Astrocyte (in vitro differentiated cells and primary cell): ENCODE data around the gene GCHFR. TPM values are rescaled to one million over a fixed set of nuclear protein-coding genes. Genes with fewer than 3 reads are reported as not detected.
A peak's percentile ranks its signal among the peaks of the same experiment; 100 is the strongest.

Experiments
- DNase-seq: peaks from one replicate; pipeline ENCODE4 v3.0.0-alpha.2; 2010; ENCODE audit warnings: low read depth
- FAIRE-seq: peaks from 2 replicates; lab custom pipeline; 2011; peaks lifted over from hg19 to GRCh38; lab: Jason Lieb, UNC
- H2AFZ ChIP-seq: 2 replicates; pipeline ENCODE4 v1.6.0; 2012; ENCODE audit warnings: low read depth, low read length, inconsistent platforms
- H3K27ac ChIP-seq: 2 replicates; pipeline ENCODE4 v1.5.1; 2011; ENCODE audit warnings: low read depth, low read length, inconsistent platforms
- H3K27me3 ChIP-seq: 2 replicates; pipeline ENCODE4 v1.6.0; 2011; ENCODE audit warnings: low read length, inconsistent platforms; ENCODE audit not compliant: insufficient read depth
- H3K36me3 ChIP-seq: 2 replicates; pipeline ENCODE4 v1.5.1; 2011; ENCODE audit warnings: low read length, inconsistent platforms; ENCODE audit not compliant: insufficient read depth
- H3K4me1 ChIP-seq: 2 replicates; pipeline ENCODE4 v1.5.1; 2011; ENCODE audit warnings: low read length, inconsistent platforms; ENCODE audit not compliant: insufficient read depth
- H3K4me2 ChIP-seq: 2 replicates; pipeline ENCODE4 v1.6.0; 2012; ENCODE audit warnings: low read length, inconsistent platforms
- H3K4me3 ChIP-seq: 2 replicates; pipeline ENCODE4 v1.5.1; 2011; ENCODE audit warnings: low read depth, mild to moderate bottlenecking, low read length, inconsistent platforms; ENCODE audit not compliant: insufficient read depth
- H3K79me2 ChIP-seq: 2 replicates; pipeline ENCODE4 v1.6.0; 2012; ENCODE audit warnings: mild to moderate bottlenecking, low read length, inconsistent platforms; ENCODE audit not compliant: insufficient read depth
- H3K9ac ChIP-seq: 2 replicates; pipeline ENCODE4 v1.6.0; 2012; ENCODE audit warnings: mild to moderate bottlenecking, low read length, inconsistent platforms
- H3K9me3 ChIP-seq: 2 replicates; pipeline ENCODE4 v1.5.1; 2012; ENCODE audit warnings: low read depth, mild to moderate bottlenecking, low read length, inconsistent platforms; ENCODE audit not compliant: insufficient read depth
- H4K20me1 ChIP-seq: 2 replicates; pipeline ENCODE4 v1.6.0; 2012; ENCODE audit warnings: low read length, inconsistent platforms; ENCODE audit not compliant: insufficient read depth
- H3K27ac Mint-ChIP-seq: one replicate; pipeline ENCODE4 v1.8.0; 2021; ENCODE audit warnings: mild to moderate bottlenecking, mixed read lengths; ENCODE audit not compliant: unreplicated experiment
- H3K27me3 Mint-ChIP-seq: one replicate; pipeline ENCODE4 v1.8.0; 2021; ENCODE audit warnings: low read depth, mixed read lengths; ENCODE audit not compliant: unreplicated experiment
- H3K36me3 Mint-ChIP-seq: one replicate; pipeline ENCODE4 v1.8.0; 2021; ENCODE audit warnings: low read depth, mixed read lengths; ENCODE audit not compliant: unreplicated experiment
- H3K4me1 Mint-ChIP-seq: one replicate; pipeline ENCODE4 v1.8.0; 2021; ENCODE audit warnings: low read depth, mixed read lengths; ENCODE audit not compliant: unreplicated experiment
- H3K4me3 Mint-ChIP-seq: one replicate; pipeline ENCODE4 v1.8.0; 2021; ENCODE audit warnings: mild to moderate bottlenecking, moderate library complexity, mixed read lengths; ENCODE audit not compliant: unreplicated experiment
- H3K9me3 Mint-ChIP-seq: one replicate; pipeline ENCODE4 v1.8.0; 2021; ENCODE audit warnings: mild to moderate bottlenecking, mixed read lengths; ENCODE audit not compliant: unreplicated experiment
- CTCF ChIP-seq: IDR thresholded peaks from 2 replicates; pipeline ENCODE4 v1.5.1; 2011; ENCODE audit warnings: low read depth, mild to moderate bottlenecking, inconsistent platforms, low read length, moderate library complexity; ENCODE audit not compliant: insufficient read depth
- EZH2 ChIP-seq: IDR thresholded peaks from 2 replicates; pipeline ENCODE4 v1.6.1; 2012; ENCODE audit warnings: mild to moderate bottlenecking, low read length, inconsistent platforms; ENCODE audit not compliant: insufficient read depth
- total RNA-seq: library from RNA; stranded (reverse); gene quantifications from 2 replicates; pipeline ENCODE4 v1.2.1, GENCODE V29; 2021

GCHFR gene
- total RNA-seq, 1 donor from 2014 or later, result 7.3 TPM

- Histone ChIP-seq H3K9me3 (no peaks in the 10 kb centered on the region), H4K20me1 (peaks cover 36% of the 10 kb centered on the region), H3K27ac (no peak overlapping the region), H2AFZ (no peak overlapping the region), H3K36me3 (peaks cover 6% of the 10 kb centered on the region), H3K79me2 (peaks cover 41% of the 10 kb centered on the region), H3K4me3 (no peak overlapping the region), H3K4me1 (peaks cover 38% of the 10 kb centered on the region), H3K9ac (no peak overlapping the region), H3K4me2 (no peak overlapping the region), H3K27me3 (no peaks in the 10 kb centered on the region)
- Mint-ChIP-seq H3K27ac (no peak overlapping the region), H3K4me3 (no peak overlapping the region), H3K4me1 (peaks cover 15% of the 10 kb centered on the region), H3K36me3 (peaks cover 13% of the 10 kb centered on the region), H3K27me3 (no peaks in the 10 kb centered on the region), H3K9me3 (no peaks in the 10 kb centered on the region)
- DNase-seq, result no peak
- TF ChIP-seq EZH2 (no peak), CTCF (no peak)
- no peak for FAIRE-seq
These were observed 25.3 kb downstream of the GCHFR start for GRCh38 chr15:40789119-40789518.

- Histone ChIP-seq H3K27me3 (no peaks in the 10 kb centered on the region), H3K9ac (no peak overlapping the region), H3K4me1 (peaks cover 38% of the 10 kb centered on the region), H4K20me1 (peaks cover 37% of the 10 kb centered on the region), H2AFZ (no peak overlapping the region), H3K36me3 (peaks cover 3% of the 10 kb centered on the region), H3K79me2 (peaks cover 40% of the 10 kb centered on the region), H3K27ac (no peak overlapping the region), H3K4me2 (no peak overlapping the region), H3K9me3 (no peaks in the 10 kb centered on the region), H3K4me3 (no peak overlapping the region)
- no peak for FAIRE-seq
- Mint-ChIP-seq H3K27me3 (no peaks in the 10 kb centered on the region), H3K27ac (no peak overlapping the region), H3K4me3 (no peak overlapping the region), H3K4me1 (peaks cover 15% of the 10 kb centered on the region), H3K9me3 (no peaks in the 10 kb centered on the region), H3K36me3 (peaks cover 11% of the 10 kb centered on the region)
- TF ChIP-seq EZH2 (no peak), CTCF (no peak)
- DNase-seq, result no peak
These were observed 26.1 kb downstream of the GCHFR start for GRCh38 chr15:40789999-40790398.

- peak overlapping the region; percentile 60 for H3K27ac ChIP-seq
- H3K4me1 Mint-ChIP-seq, result peaks cover 15% of the 10 kb centered on the region
- FAIRE-seq, result no peak
These were observed 26.9 kb downstream of the GCHFR start for GRCh38 chr15:40790718-40791117.

More at GRCh38 chr15:40790718-40791117, 26.9 kb downstream of the GCHFR start:
- Mint-ChIP-seq H3K27me3 (no peaks in the 10 kb centered on the region), H3K9me3 (no peaks in the 10 kb centered on the region), H3K36me3 (peaks cover 11% of the 10 kb centered on the region), H3K4me3 (no peak overlapping the region), H3K27ac (no peak overlapping the region)
- no peaks in the 10 kb centered on the region for H3K9me3 ChIP-seq
- H3K4me1 ChIP-seq, result peaks cover 38% of the 10 kb centered on the region
- TF ChIP-seq EZH2 (no peak), CTCF (no peak)
- no peak overlapping the region for H3K4me2 ChIP-seq
- peaks cover 34% of the 10 kb centered on the region for H4K20me1 ChIP-seq
- H3K36me3 ChIP-seq, result peaks cover 3% of the 10 kb centered on the region
- no peaks in the 10 kb centered on the region for H3K27me3 ChIP-seq
- no peak overlapping the region for H3K9ac ChIP-seq
- no peak overlapping the region for H3K4me3 ChIP-seq
- peaks cover 39% of the 10 kb centered on the region for H3K79me2 ChIP-seq
- DNase-seq, result peak; percentile 49
- no peak overlapping the region for H2AFZ ChIP-seq
